H1 (cell line): ENCODE data around the gene CLDN6. TPM values are rescaled to one million over a fixed set of nuclear protein-coding genes. Genes with fewer than 3 reads are reported as not detected.

Experiments
- ASH2L ChIP-seq: fragments of 200-600, 300-600 bp; sonication (generic); IDR thresholded peaks from one replicate; pipeline ENCODE4 v1.7.1; 2017; ENCODE audit warnings: low read length
- CEBPB ChIP-seq: IDR thresholded peaks from 2 replicates; pipeline ENCODE4 v1.6.1; 2012; ENCODE audit warnings: low read depth, low read length
- CHD1 ChIP-seq: IDR thresholded peaks from 2 replicates; pipeline ENCODE4 v1.6.1; 2012; ENCODE audit warnings: low read depth, low read length, improper control_type of control experiment
- CREB1 ChIP-seq: IDR thresholded peaks from 2 replicates; pipeline ENCODE4 v1.6.1; 2012; ENCODE audit warnings: inconsistent platforms
- CTBP2 ChIP-seq: IDR thresholded peaks from 2 replicates; pipeline ENCODE4 v1.7.0; 2011; ENCODE audit warnings: borderline replicate concordance, mild to moderate bottlenecking, moderate library complexity, mixed read lengths, low read length; ENCODE audit not compliant: insufficient read depth, insufficient read length
- EGR1 ChIP-seq: IDR thresholded peaks from 2 replicates; pipeline ENCODE4 v1.6.1; 2011; ENCODE audit warnings: low read depth, low read length, borderline replicate concordance
- FOSL1 ChIP-seq: IDR thresholded peaks from 2 replicates; pipeline ENCODE4 v1.6.1; 2011; ENCODE audit warnings: mild to moderate bottlenecking, low read depth, low read length, moderate library complexity; ENCODE audit not compliant: insufficient read depth
- KDM1A ChIP-seq: fragments of 200-600, 300-600 bp; sonication (generic); IDR thresholded peaks from 2 replicates; pipeline ENCODE4 v1.7.1; 2016; ENCODE audit warnings: mild to moderate bottlenecking, low read length, borderline replicate concordance
- NANOG ChIP-seq: IDR thresholded peaks from 2 replicates; pipeline ENCODE4 v1.6.1; 2011; ENCODE audit warnings: low read length, low read depth, mild to moderate bottlenecking, inconsistent platforms; ENCODE audit not compliant: insufficient read depth, poor library complexity, severe bottlenecking
- POLR2A ChIP-seq, 2 experiments: IDR thresholded peaks; 1 replicate in 1 of 2; 2 replicates in 1 of 2; pipeline ENCODE4 v1.6.1; 2011; ENCODE audit warnings: low read depth in 2 of 2, low read length in 2 of 2, mild to moderate bottlenecking in 2 of 2; ENCODE audit errors: control extremely low read depth in 1 of 2
- POLR2AphosphoS5 ChIP-seq: IDR thresholded peaks from 2 replicates; pipeline ENCODE4 v1.6.1; 2011; ENCODE audit warnings: low read depth, low read length
- SIN3A ChIP-seq, 2 experiments: IDR thresholded peaks in 1 of 2; conservative IDR thresholded peaks in 1 of 2; 2 replicates each; pipeline ENCODE4 v1.6.1; 2011 to 2012; ENCODE audit warnings: low read length in 2 of 2, improper control_type of control experiment in 1 of 2, low read depth in 1 of 2, mild to moderate bottlenecking in 1 of 2
- SRF ChIP-seq: IDR thresholded peaks from 2 replicates; pipeline ENCODE4 v1.6.1; 2011; ENCODE audit warnings: mild to moderate bottlenecking, low read depth, low read length, moderate library complexity
- TAF1 ChIP-seq: IDR thresholded peaks from 2 replicates; pipeline ENCODE4 v1.6.1; 2011; ENCODE audit warnings: mild to moderate bottlenecking, low read depth, low read length
- TEAD4 ChIP-seq: IDR thresholded peaks from 2 replicates; pipeline ENCODE4 v1.6.1; 2012; ENCODE audit warnings: low read depth, low read length, inconsistent platforms, mixed read lengths
- ZNF274 ChIP-seq: IDR thresholded peaks from 2 replicates; pipeline ENCODE4 v1.7.0; 2012; ENCODE audit warnings: low read length, borderline replicate concordance; ENCODE audit errors: extremely low read depth
- polyA plus RNA-seq, 7 experiments: library from polyadenylated mRNA; depleted of rRNA in 3 of 7; stranded (reverse) in 5 of 7; unstranded in 2 of 7; fragments of >200 nt in 5 of 7; fragments of 200-250 nt in 2 of 7; gene quantifications; 1 replicate in 5 of 7; 2 replicates in 1 of 7; 4 replicates in 1 of 7; pipeline versions ENCODE4 v1.2.1 to v1.2.3, GENCODE V29; 2011 to 2013; ENCODE audit warnings: missing spikeins in 2 of 7, mixed read lengths in 2 of 7
- total RNA-seq: library from RNA; stranded (reverse); fragmentation: NEBNext Ultra II Directional; extraction: Animal tissue kit (Norgen Biotek cat#: 25700); gene quantifications from 2 replicates; pipeline ENCODE4 v1.2.1, GENCODE V29; 2021

The CLDN6 gene
- total and polyA plus RNA-seq, 2 of the 8 experiments (the other 6 are each of a cell fraction or from before 2014, with no cell fraction given) = 747 to 1,115 TPM

GRCh38 chr16:3059041-3059722, 41.2 kb upstream of the CLDN6 start (continued):
- TF ChIP-seq SRF (0 out of 2 replicates have a peak, but pooled peaks have one; percentile 38), EGR1 (no peak; the same call in 1 of the 2 replicates), POLR2AphosphoS5 (no peak), CEBPB (no peak), POLR2A (IDR thresholded peaks at IDR 0.05; ENCODE audit: control extremely low read depth in 1 of 2, low read depth in 2 of 2, low read length in 2 of 2) (peak in 1 of 2 experiments; percentile 39; a peak in 1 of 3 replicates), CREB1 (peak; percentile 62; the same call in 1 of the 2 replicates), ZNF274 (no peak), FOSL1 (no peak), SIN3A (conservative IDR thresholded peaks at IDR 0.05 in 1 of 2, IDR thresholded peaks at IDR 0.05 in 1 of 2; ENCODE audit: low read depth in 1 of 2, low read length in 2 of 2) (peak; percentile 33 to 64; a peak in 1 of 4 replicates), ASH2L (no peak), CTBP2 (no peak), NANOG (no peak), TEAD4 (peak; percentile 68), KDM1A (no peak), TAF1 (no peak), CHD1 (no peak)
- TF ChIP-seq, all 59 proteins: peak for 21
